Heart left ventricle (tissue), 16 donors: Measurements from ENCODE around the gene ATG2B. TPM values are rescaled to one million over a fixed set of nuclear protein-coding genes. Genes with fewer than 3 reads are reported as not detected.

Experiments
- ATAC-seq, 4 donors: fragments of 200-7000 bp; cut with Tn5 transposase; one replicate each; pipeline ENCODE4 v1.9.1; 2020 to 2022; ENCODE audit warnings: moderate library complexity in 4 of 4, mild to moderate bottlenecking in 3 of 4, moderate number of reproducible peaks in 1 of 4
- DNase-seq, 5 donors: peaks; one replicate each; pipeline ENCODE4 v3.0.0-alpha.2; 2020
- H3K27ac ChIP-seq, 12 donors: fragments of 200-600 bp; sonication (generic) in 4 of 12; one replicate each; pipeline versions ENCODE4 v1.5.0 to v1.8.0; 2016 to 2022; ENCODE audit warnings: mild to moderate bottlenecking in 2 of 12
- H3K27me3 ChIP-seq, 9 donors: fragments of 200-600 bp; sonication (generic) in 2 of 9; one replicate each; pipeline versions ENCODE4 v1.5.1 to v1.8.0; 2016 to 2022; ENCODE audit warnings: mild to moderate bottlenecking in 3 of 9
- H3K36me3 ChIP-seq, 9 donors: fragments of 200-600 bp; sonication (generic) in 2 of 9; one replicate each; pipeline versions ENCODE4 v1.5.0 to v1.8.0; 2018 to 2022; ENCODE audit warnings: mild to moderate bottlenecking in 2 of 9
- H3K4me1 ChIP-seq, 12 donors: fragments of 200-600 bp; sonication (generic) in 4 of 12; one replicate each; pipeline versions ENCODE4 v1.5.0 to v1.8.0; 2016 to 2022; ENCODE audit warnings: mild to moderate bottlenecking in 3 of 12
- H3K4me3 ChIP-seq, 12 donors: fragments of 200-600 bp; sonication (generic) in 4 of 12; one replicate each; pipeline versions ENCODE4 v1.5.0 to v1.8.0; 2017 to 2022; ENCODE audit warnings: mild to moderate bottlenecking in 9 of 12, moderate library complexity in 4 of 12
- H3K9me3 ChIP-seq, 12 donors: fragments of 200-600 bp; sonication (generic) in 4 of 12; one replicate each; pipeline versions ENCODE4 v1.5.0 to v1.8.0; 2016 to 2022; ENCODE audit warnings: mild to moderate bottlenecking in 1 of 12
- POLR2A ChIP-seq, 2 donors: fragments of 450-650 bp; IDR thresholded peaks; one replicate each; pipeline ENCODE4 v1.6.1; 2017; ENCODE audit warnings: antibody characterized with exemption in 2 of 2, mild to moderate bottlenecking in 2 of 2, moderate library complexity in 2 of 2
- WGBS, 4 donors: extraction: QIAGEN DNeasy Blood & Tissue Kit in 2 of 4; methylation state at CpG; one replicate each; pipeline versions ENCODE4 v1.1.5 to v1.1.7; 2013 to 2018; 5-methylcytosine and 5-hydroxymethylcytosine counted together
- intact Hi-C, 10 donors: fragments of 100-400 bp; cut with DNase I; formaldehyde crosslinking; loops; one replicate each; pipeline versions ENCODE4 v1.11.1 to v1.14.2; 2022
- polyA plus RNA-seq, 2 donors: library from polyadenylated mRNA; stranded (reverse); fragments of 200-250 nt; gene quantifications; one replicate each; pipeline ENCODE4 v1.2.3, GENCODE V29; 2013
- total RNA-seq, 9 donors: library from RNA; depleted of rRNA in 2 of 9; stranded (reverse); fragments of >200 nt in 2 of 9; fragmentation: NEBNext Ultra II Directional in 3 of 9; extraction: Animal tissue kit (Norgen Biotek cat#: 25700) in 3 of 9; gene quantifications; one replicate each; pipeline versions ENCODE4 v1.1.0 to v1.2.4, GENCODE V29; 2016 to 2023
- TF ChIP-seq, protein P1 (sequence below), 12 donors: fragments of 200-600 bp; sonication (generic) in 4 of 12; IDR thresholded peaks; one replicate each; pipeline versions ENCODE4 v1.5.0 to v1.8.0; 2018 to 2022; ENCODE audit warnings: antibody characterized with exemption in 12 of 12, mild to moderate bottlenecking in 5 of 12
- donor health status: ischemic (EF 13 %, LVEDD 7.1; RV severe dilation, severe dysfunction).
- donor health status: healthy with polysubstance abuse.
- donor health status: DM: no; HTN: yes; CAD: no.
- donor health status: DM: no; HTN: no; CAD: no.
- donor health status: ischemic (EF 25% LVEDD 6.9; RV normal size, moderate dysfunction).
- donor health status: ischemic (EF 25% LVEDD 5.7; RV mildly dilated, moderate dysfunction).
- donor health status: healthy.
- donor health status: DM: yes; HTN: yes; CAD: no.
- donor health status: ischemic (EF 35%, LVEDD 5.7; RV mildly dilated, moderate dysfunction).
- donor health status: nonischemic (EF 11% LVEDD 7.7; RV severe dilation, severe dysfunction).
- donor health status: DM: yes; HTN: yes; CAD: no.
- donor health status: PGD.
- donor health status: ischemic (EF 29% LVEDD 5.4; RV normal size, mild dysfunction).
- donor health status: nonischemic (EF 23%, LVEDD 6.1; RV moderate dilation, normal function).

The ATG2B gene
- total and polyA plus RNA-seq, 11 donors: 2.7 to 19.5 (median 15.6) TPM

DNA sequence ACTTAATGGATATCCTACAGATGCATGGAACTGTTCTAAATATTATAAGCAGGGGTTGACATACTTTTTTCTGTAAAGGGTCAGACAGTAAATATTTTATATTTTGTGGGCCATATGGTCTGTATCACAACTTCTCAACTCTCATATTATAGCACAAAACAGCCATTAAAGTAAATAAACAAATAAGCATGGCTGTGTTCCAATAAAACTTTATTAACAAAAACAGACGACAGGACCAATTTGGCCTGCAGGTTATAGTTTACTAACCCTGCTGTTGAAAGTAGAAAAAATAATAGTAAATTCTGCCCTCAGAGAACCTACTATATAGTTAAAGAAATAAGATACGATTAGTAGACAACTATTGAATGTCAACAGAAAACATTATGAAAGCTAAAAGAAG, 17.5 kb downstream of the ATG2B start:
- Histone ChIP-seq H3K27me3 (no peaks in the 10 kb centered on the region), H3K4me1 (peaks cover 0 to 9% (median 0%) of the 10 kb centered on the region in 12 donors), H3K4me3 (no peak overlapping the region), H3K36me3 (peaks cover 0 to 48% (median 16%) of the 10 kb centered on the region in 9 donors), H3K27ac (no peak overlapping the region), H3K9me3 (peaks cover 0 to 3% (median 0%) of the 10 kb centered on the region in 12 donors)
- DNase-seq (no peak), ATAC-seq (no peak)
- intact Hi-C loops: no loop called here
- 89 to 94% (median 91%) methylated on average over 2 of the region's 2 CpGs for WGBS, 4 donors
- TF ChIP-seq, protein P1, sequence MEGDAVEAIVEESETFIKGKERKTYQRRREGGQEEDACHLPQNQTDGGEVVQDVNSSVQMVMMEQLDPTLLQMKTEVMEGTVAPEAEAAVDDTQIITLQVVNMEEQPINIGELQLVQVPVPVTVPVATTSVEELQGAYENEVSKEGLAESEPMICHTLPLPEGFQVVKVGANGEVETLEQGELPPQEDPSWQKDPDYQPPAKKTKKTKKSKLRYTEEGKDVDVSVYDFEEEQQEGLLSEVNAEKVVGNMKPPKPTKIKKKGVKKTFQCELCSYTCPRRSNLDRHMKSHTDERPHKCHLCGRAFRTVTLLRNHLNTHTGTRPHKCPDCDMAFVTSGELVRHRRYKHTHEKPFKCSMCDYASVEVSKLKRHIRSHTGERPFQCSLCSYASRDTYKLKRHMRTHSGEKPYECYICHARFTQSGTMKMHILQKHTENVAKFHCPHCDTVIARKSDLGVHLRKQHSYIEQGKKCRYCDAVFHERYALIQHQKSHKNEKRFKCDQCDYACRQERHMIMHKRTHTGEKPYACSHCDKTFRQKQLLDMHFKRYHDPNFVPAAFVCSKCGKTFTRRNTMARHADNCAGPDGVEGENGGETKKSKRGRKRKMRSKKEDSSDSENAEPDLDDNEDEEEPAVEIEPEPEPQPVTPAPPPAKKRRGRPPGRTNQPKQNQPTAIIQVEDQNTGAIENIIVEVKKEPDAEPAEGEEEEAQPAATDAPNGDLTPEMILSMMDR (IDR thresholded peaks at IDR 0.05): no peak
- no peak for TF ChIP-seq POLR2A (IDR thresholded peaks at IDR 0.05)

DNA sequence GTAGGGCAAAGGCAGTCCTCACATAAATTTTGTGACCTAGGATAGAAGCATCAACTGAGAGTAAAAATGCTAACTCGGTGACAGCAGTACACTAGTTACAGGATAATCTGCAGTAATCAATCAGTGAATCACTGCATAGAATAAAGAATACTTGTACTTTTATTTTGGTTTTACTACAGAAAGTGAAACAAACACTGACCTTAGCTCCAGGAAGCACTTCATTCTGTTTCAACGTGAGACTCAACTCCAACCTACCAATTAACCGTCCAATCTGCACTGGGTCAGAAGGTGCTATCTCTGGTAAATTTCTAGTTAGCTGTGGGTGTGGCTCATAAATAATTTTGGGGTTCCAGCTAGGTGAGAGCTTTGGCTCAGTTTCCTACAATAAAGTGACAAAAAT, 21.8 kb downstream of the ATG2B start:
- ATAC-seq (no peak), DNase-seq (no peak)
- Histone ChIP-seq H3K27ac (no peak overlapping the region), H3K4me3 (no peak overlapping the region), H3K4me1 (no peaks in the 10 kb centered on the region), H3K27me3 (no peaks in the 10 kb centered on the region), H3K36me3 (peaks cover 0 to 86% (median 50%) of the 10 kb centered on the region in 9 donors), H3K9me3 (peaks cover 0 to 3% (median 0%) of the 10 kb centered on the region in 12 donors)
- TF ChIP-seq, protein P1 (IDR thresholded peaks at IDR 0.05): no peak
- no peak for TF ChIP-seq POLR2A (IDR thresholded peaks at IDR 0.05)
- intact Hi-C loops: no loop called here
- WGBS, 4 donors: 82 to 86% (median 85%) methylated on average over 3 of the region's 3 CpGs

DNA sequence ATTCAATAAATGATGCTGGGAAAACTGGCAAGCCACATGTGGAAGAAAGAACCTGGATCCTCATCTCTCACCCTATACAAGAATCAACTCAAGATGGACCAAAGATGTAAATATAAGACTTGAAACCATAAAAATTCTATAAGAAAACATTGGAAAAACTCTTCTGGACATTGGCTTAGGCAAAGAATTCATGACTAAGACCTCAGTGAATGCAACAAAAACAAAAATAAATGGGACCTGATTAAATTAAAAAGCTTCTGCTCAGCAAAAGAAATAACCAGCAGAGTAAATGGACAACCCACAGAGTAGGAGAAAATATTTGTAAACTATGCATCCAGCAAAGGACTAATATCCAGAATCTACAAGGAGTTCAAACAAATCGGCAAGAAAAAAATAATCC, 24.6 kb downstream of the ATG2B start:
- no peaks in the 10 kb centered on the region for H3K9me3 ChIP-seq
- WGBS, 4 donors: 91 to 99% (median 97%) methylated on average over 1 of the region's 1 CpG
- no peaks in the 10 kb centered on the region for H3K4me1 ChIP-seq
- H3K4me3 ChIP-seq: no peak overlapping the region
- intact Hi-C loops: no loop called here
- ATAC-seq (no peak), DNase-seq (no peak)
- peaks cover 0 to 93% (median 50%) of the 10 kb centered on the region in 9 donors for H3K36me3 ChIP-seq
- TF ChIP-seq, protein P1 (IDR thresholded peaks at IDR 0.05): no peak
- no peak for TF ChIP-seq POLR2A (IDR thresholded peaks at IDR 0.05)
- no peaks in the 10 kb centered on the region for H3K27me3 ChIP-seq
- H3K27ac ChIP-seq: no peak overlapping the region

DNA sequence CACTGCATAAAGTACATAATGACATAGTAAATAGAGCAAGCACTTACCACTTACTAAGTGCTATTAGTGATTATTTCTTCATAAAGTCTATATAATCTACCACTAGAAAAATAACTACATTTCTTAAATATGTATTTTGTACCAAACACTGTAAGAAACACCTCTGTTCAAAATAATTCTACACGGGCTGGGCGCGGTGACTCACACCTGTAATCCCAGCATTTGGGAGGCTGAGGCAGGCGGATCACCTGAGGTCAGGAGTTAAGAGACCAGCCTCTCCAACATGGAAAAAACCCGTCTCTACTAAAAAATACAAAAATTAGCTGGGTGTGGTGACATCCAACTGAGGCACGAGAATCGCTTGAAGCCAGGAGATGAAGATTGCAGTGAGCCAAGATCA, 38.9 kb downstream of the ATG2B start:
- ATAC-seq (no peak), DNase-seq (no peak)
- no peaks in the 10 kb centered on the region for H3K27me3 ChIP-seq
- 89 to 97% (median 96%) methylated on average over 7 of the region's 7 CpGs for WGBS, 4 donors
- H3K36me3 ChIP-seq: peaks cover 0 to 100% (median 92%) of the 10 kb centered on the region in 9 donors
- H3K27ac ChIP-seq: no peak overlapping the region
- intact Hi-C loops: loop anchor here in 1 of 10 donors (10.0 kb wide), 1 partner anchor 221 kb away; no protein-coding TSS in a partner anchor
- no peak overlapping the region for H3K4me3 ChIP-seq
- H3K4me1 ChIP-seq: no peaks in the 10 kb centered on the region
- no peak for TF ChIP-seq POLR2A (IDR thresholded peaks at IDR 0.05)
- no peaks in the 10 kb centered on the region for H3K9me3 ChIP-seq

DNA sequence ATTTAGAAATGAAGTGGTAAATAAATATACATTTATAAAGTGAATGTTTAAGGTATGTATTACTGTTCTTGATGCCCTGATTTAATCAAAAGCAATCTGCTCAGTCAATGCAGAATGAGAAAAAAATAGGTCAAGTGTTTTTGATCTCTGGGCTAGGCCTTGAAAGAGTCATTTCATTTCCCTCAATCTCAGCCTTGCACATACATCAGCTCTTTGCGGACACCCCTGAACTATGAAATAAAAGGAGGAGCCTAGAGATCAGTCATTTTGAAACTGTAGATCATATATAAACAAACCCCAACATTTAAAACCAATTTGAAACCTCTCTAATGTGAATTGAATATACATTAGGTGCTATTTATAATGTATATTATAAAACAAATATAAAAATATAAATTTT, 42.5 kb downstream of the ATG2B start:
- Histone ChIP-seq H3K27me3 (no peaks in the 10 kb centered on the region), H3K9me3 (no peaks in the 10 kb centered on the region), H3K27ac (no peak overlapping the region), H3K4me1 (no peaks in the 10 kb centered on the region), H3K36me3 (peaks cover 0 to 100% (median 90%) of the 10 kb centered on the region in 9 donors), H3K4me3 (no peak overlapping the region)
- no peak for ATAC-seq
- intact Hi-C loops: loop anchor here in 1 of 10 donors (10.0 kb wide), 1 partner anchor 224 kb away; no protein-coding TSS in a partner anchor
- WGBS, 4 donors: 97 to 100% (median 98%) methylated on average over 1 of the region's 1 CpG
- TF ChIP-seq, protein P1 (IDR thresholded peaks at IDR 0.05): no peak
- no peak for TF ChIP-seq POLR2A (IDR thresholded peaks at IDR 0.05)
- DNase-seq: no peak
